ENCODE data around the gene TRIP11.

The TRIP11 gene

GRCh38 chr14:92010644-92011043 lies 29.2 kb downstream of the TRIP11 start:
- DNase-seq (ENCODE audit: low spot score) = no peak

GRCh38 chr14:92009604-92010003 lies 30.3 kb downstream of the TRIP11 start:
- DNase-seq (ENCODE audit: low spot score) = no peak

- no peak for DNase-seq (ENCODE audit: low spot score)
These were observed 34.8 kb downstream of the TRIP11 start for GRCh38 chr14:92005019-92005418.

- DNase-seq (ENCODE audit: low spot score) = no peak
These were observed 35.8 kb downstream of the TRIP11 start for GRCh38 chr14:92004062-92004461.

GRCh38 chr14:91998667-91999570 lies 40.9 kb downstream of the TRIP11 start:
- no peak for DNase-seq (ENCODE audit: low spot score)

GRCh38 chr14:91997492-91997891 lies 42.4 kb downstream of the TRIP11 start:
- no peak for DNase-seq (ENCODE audit: low spot score)

GRCh38 chr14:91996948-91997371 lies 42.9 kb downstream of the TRIP11 start:
- peak; percentile 73 for DNase-seq (ENCODE audit: low spot score)

GRCh38 chr14:91987192-91987591 lies 52.7 kb downstream of the TRIP11 start:
- DNase-seq (ENCODE audit: low spot score) = no peak

- no peak for DNase-seq (ENCODE audit: low spot score)
These were observed 54.2 kb downstream of the TRIP11 start for GRCh38 chr14:91985521-91986255.

- no peak for DNase-seq (ENCODE audit: low spot score)
These were observed 54.9 kb downstream of the TRIP11 start for GRCh38 chr14:91985008-91985407.

- no peak for DNase-seq (ENCODE audit: low spot score)
These were observed 56.3 kb downstream of the TRIP11 start for GRCh38 chr14:91983588-91983987.

GRCh38 chr14:91980157-91980556 lies 59.7 kb downstream of the TRIP11 start:
- DNase-seq (ENCODE audit: low spot score) = no peak

GRCh38 chr14:91977884-91978283 lies 62.0 kb downstream of the TRIP11 start:
- no peak for DNase-seq (ENCODE audit: low spot score)

- DNase-seq (ENCODE audit: low spot score) = no peak
These were observed 64.1 kb downstream of the TRIP11 start for GRCh38 chr14:91975763-91976162.

GRCh38 chr14:91971188-91971778 lies 68.6 kb downstream of the TRIP11 start:
- DNase-seq (ENCODE audit: low spot score) = no peak

- DNase-seq (ENCODE audit: low spot score) = no peak
These were observed 71.6 kb downstream of the TRIP11 start for GRCh38 chr14:91968280-91968679.

GRCh38 chr14:91964724-91965123 lies 75.1 kb downstream of the TRIP11 start:
- DNase-seq (ENCODE audit: low spot score) = peak; percentile 64

- no peak for DNase-seq (ENCODE audit: low spot score)
These were observed 75.8 kb downstream of the TRIP11 start for GRCh38 chr14:91964011-91964410.

GRCh38 chr14:91963465-91963864 lies 76.4 kb downstream of the TRIP11 start:
- DNase-seq (ENCODE audit: low spot score) = no peak

GRCh38 chr14:91961297-91962220 lies 78.3 kb downstream of the TRIP11 start:
- no peak for DNase-seq (ENCODE audit: low spot score)

- DNase-seq (ENCODE audit: low spot score) = no peak
These were observed 82.0 kb downstream of the TRIP11 start for GRCh38 chr14:91957876-91958313.

GRCh38 chr14:91956616-91957015 lies 83.2 kb downstream of the TRIP11 start:
- no peak for DNase-seq (ENCODE audit: low spot score)
